EL (cell line): Measurements from ENCODE around the gene SLC2A4RG.
"Not testable (repeated sequence)": the region's sequence is repeated elsewhere in the genome, so short reads cannot be mapped to it uniquely, and the experiment has no call there.

Experiments
- DNase-seq: peaks from one replicate; pipeline ENCODE4 v3.0.0-alpha.2; 2016

SLC2A4RG gene

GRCh38 chr20:63722967-63723622, 16.5 kb upstream of the SLC2A4RG start:
- not testable (repeated sequence) for DNase-seq

GRCh38 chr20:63730189-63730733, 9.3 kb upstream of the SLC2A4RG start:
- DNase-seq = not testable (repeated sequence)

- DNase-seq = no peak
Observed at GRCh38 chr20:63731410-63731809, 8.2 kb upstream of the SLC2A4RG start.

- DNase-seq = no peak
Observed at GRCh38 chr20:63732118-63733095, 7.2 kb upstream of the SLC2A4RG start.

GRCh38 chr20:63733117-63733516, 6.5 kb upstream of the SLC2A4RG start:
- no peak for DNase-seq

- DNase-seq = no peak
Observed at GRCh38 chr20:63733579-63734081, 5.9 kb upstream of the SLC2A4RG start.

- no peak for DNase-seq
Observed at GRCh38 chr20:63734111-63734945, 5.2 kb upstream of the SLC2A4RG start.

- no peak for DNase-seq
Observed at GRCh38 chr20:63734946-63735858, 4.4 kb upstream of the SLC2A4RG start.

GRCh38 chr20:63735859-63736718, 3.5 kb upstream of the SLC2A4RG start, which contains the start of gene LIME1:
Gene LIME1, plus strand, starts transcription at chr20:63736664. Its CDS starts 886 bp downstream, at chr20:63737550.
- DNase-seq = no peak

GRCh38 chr20:63736893-63737694, 2.5 kb upstream of the SLC2A4RG start:
- DNase-seq = no peak

- no peak for DNase-seq
Observed at GRCh38 chr20:63737695-63737944, 2.0 kb upstream of the SLC2A4RG start.

- DNase-seq = no peak
Observed at GRCh38 chr20:63737945-63738686, 1.5 kb upstream of the SLC2A4RG start.

- no peak for DNase-seq
Observed at GRCh38 chr20:63738687-63739129, 868 bp upstream of the SLC2A4RG start.

GRCh38 chr20:63740070-63740626, 572 bp downstream of the SLC2A4RG start:
- DNase-seq = peak; percentile 49

GRCh38 chr20:63740627-63741353, 1.2 kb downstream of the SLC2A4RG start:
- DNase-seq = peak; percentile 92

GRCh38 chr20:63741354-63741675, 1.7 kb downstream of the SLC2A4RG start:
- DNase-seq = no peak

GRCh38 chr20:63741676-63742380, 2.3 kb downstream of the SLC2A4RG start:
- DNase-seq = no peak
